ENCODE results near the gene ANKRD33B. TPM values are rescaled to one million over a fixed set of nuclear protein-coding genes. Genes with fewer than 3 reads are reported as not detected.

ANKRD33B gene
- total and polyA plus RNA-seq, 2 of the 8 experiments (the other 6 are each of a cell fraction or from before 2014, with no cell fraction given), result 6.9 to 20.6 TPM

DNA sequence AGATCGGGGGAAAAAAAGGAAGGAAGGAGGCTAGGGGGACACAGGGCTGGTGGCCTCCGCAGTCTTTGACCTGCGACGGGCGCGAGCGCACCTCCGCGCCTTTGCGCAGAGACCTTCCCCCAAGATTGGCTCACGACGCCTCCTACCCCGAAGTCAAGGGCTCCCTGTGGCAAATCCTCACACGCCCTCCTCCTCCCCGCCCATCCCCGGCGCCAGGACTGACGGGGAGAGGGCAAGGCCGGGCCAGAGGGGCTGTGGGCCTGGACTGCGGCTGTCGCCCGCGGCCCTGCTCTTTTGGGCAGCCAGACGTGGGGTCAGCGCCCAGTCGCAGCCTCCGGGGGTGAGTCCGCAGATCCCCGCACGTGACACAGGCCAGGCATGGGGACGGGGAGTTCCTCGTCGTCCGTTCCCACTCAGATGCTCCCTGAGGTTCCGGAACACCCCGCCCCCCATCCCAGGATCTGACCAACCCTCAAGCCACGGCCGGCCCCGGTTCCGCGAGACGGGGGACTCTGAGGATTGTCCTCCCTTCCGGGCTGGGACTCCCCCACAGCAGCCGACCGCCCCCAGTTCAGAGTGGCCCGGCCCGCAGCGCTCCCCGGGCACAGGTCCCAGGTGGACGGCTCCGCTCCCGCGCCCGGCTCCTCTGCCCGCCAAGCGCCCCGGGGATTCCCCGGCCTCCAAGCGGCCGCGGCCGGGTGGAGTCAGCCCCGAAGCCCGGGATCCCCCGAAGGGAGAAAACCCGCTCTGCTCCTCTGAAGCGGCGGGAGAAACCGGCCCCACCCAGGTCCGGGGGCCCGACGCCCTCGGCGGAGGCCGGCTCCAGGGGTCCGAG is 543 bp upstream of the ANKRD33B start (continued):
- TF ChIP-seq CHD7 (IDR thresholded peaks at IDR 0.05; ENCODE audit: insufficient replicate concordance, low read length) (no peak), BRCA1 (IDR thresholded peaks at IDR 0.05; ENCODE audit: low read depth, low read length) (no peak), NANOG (IDR thresholded peaks at IDR 0.05; ENCODE audit: insufficient read depth, low read depth, low read length, poor library complexity, severe bottlenecking) (no peak), RBBP5 (IDR thresholded peaks at IDR 0.05; ENCODE audit: borderline replicate concordance, low read depth, low read length) (no peak; the same call in 1 of the 2 replicates), ATF2 (IDR thresholded peaks at IDR 0.05; ENCODE audit: low read length) (no peak), HDAC6 (IDR thresholded peaks at IDR 0.05; ENCODE audit: low read depth, low read length) (no peak), NRF1 (IDR thresholded peaks at IDR 0.05; ENCODE audit: low read depth, low read length) (no peak), CBX8 (IDR thresholded peaks at IDR 0.05; ENCODE audit: borderline replicate concordance, low read depth, low read length) (no peak)
